Measurements from ENCODE around the gene AZIN2. TPM values are rescaled to one million over a fixed set of nuclear protein-coding genes. Genes with fewer than 3 reads are reported as not detected.

AZIN2 gene
- total RNA-seq, 1 donor from 2014 or later = 3.5 TPM

DNA sequence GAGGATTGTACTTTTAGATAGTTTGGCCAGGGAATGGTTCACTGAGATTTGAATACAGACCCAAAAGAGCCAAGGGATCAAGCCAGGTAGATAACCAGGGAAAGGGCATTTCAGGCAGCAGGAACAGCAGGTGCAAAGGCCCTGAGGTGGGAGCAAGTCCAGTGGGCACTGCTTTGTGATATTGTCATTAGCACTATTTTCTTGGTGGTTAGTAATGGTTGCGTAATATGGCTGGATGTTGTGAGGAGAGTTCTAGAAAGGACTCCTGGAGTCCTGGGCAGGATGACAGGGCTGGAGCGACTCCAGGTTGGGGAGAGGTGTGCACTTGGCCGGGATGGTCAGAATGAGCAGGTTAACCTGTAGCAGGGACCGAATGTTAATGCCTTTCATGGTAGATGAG is 4.4 kb downstream of the AZIN2 start:
- Histone ChIP-seq H3K4me3 (no peak overlapping the region), H3K27ac (no peak overlapping the region), H3K4me1 (peaks cover 0 to 11% of the 10 kb centered on the region in 2 donors), H3K36me3 (no peaks in the 10 kb centered on the region), H3K9me3 (no peaks in the 10 kb centered on the region), H3K27me3 (no peaks in the 10 kb centered on the region)
- intact Hi-C loops (cut with DNase I) = loop anchor here (10.0 kb wide), 1 partner anchor 371 kb away; no protein-coding TSS in a partner anchor
- TF ChIP-seq, protein P1, sequence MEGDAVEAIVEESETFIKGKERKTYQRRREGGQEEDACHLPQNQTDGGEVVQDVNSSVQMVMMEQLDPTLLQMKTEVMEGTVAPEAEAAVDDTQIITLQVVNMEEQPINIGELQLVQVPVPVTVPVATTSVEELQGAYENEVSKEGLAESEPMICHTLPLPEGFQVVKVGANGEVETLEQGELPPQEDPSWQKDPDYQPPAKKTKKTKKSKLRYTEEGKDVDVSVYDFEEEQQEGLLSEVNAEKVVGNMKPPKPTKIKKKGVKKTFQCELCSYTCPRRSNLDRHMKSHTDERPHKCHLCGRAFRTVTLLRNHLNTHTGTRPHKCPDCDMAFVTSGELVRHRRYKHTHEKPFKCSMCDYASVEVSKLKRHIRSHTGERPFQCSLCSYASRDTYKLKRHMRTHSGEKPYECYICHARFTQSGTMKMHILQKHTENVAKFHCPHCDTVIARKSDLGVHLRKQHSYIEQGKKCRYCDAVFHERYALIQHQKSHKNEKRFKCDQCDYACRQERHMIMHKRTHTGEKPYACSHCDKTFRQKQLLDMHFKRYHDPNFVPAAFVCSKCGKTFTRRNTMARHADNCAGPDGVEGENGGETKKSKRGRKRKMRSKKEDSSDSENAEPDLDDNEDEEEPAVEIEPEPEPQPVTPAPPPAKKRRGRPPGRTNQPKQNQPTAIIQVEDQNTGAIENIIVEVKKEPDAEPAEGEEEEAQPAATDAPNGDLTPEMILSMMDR (IDR thresholded peaks at IDR 0.05) = no peak
- DNase-seq (ENCODE audit: low spot score in 2 of 2) = no peak

DNA sequence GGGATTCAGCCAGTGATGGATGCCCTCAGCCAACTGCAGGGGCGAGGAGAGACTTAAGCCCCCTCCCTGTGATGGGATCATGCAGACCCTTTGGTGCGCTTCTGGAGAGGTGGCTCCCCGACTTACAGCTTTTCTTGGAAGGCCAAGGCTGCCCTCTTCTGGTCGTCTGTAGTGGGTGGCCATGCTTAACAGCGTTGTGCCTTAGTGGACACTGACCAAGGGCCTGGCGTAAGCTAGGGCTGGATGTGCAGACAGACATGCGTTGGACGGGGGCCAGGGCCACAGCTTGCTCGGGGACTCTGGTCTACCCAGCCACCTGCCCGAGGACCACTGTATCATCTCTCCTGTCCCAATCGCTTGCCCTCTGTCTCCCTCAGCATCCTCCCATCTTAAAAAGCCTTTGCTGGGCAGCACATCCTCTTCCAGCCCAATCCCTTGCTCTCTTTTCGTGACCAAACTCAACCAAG is 5.5 kb downstream of the AZIN2 start:
- peak; percentile 35 to 86 for DNase-seq (ENCODE audit: low spot score in 2 of 2)
- peaks cover 0 to 4% of the 10 kb centered on the region in 2 donors for H3K4me1 ChIP-seq
- no peak overlapping the region for H3K4me3 ChIP-seq
- intact Hi-C loops (cut with DNase I) = loop anchor here (10.0 kb wide), 1 partner anchor 372 kb away; no protein-coding TSS in a partner anchor
- TF ChIP-seq, protein P1 (IDR thresholded peaks at IDR 0.05) = peak; percentile 57 to 77 (median 70)
- no peaks in the 10 kb centered on the region for H3K27me3 ChIP-seq
- no peak overlapping the region for H3K27ac ChIP-seq
- no peaks in the 10 kb centered on the region for H3K9me3 ChIP-seq
- no peaks in the 10 kb centered on the region for H3K36me3 ChIP-seq

DNA sequence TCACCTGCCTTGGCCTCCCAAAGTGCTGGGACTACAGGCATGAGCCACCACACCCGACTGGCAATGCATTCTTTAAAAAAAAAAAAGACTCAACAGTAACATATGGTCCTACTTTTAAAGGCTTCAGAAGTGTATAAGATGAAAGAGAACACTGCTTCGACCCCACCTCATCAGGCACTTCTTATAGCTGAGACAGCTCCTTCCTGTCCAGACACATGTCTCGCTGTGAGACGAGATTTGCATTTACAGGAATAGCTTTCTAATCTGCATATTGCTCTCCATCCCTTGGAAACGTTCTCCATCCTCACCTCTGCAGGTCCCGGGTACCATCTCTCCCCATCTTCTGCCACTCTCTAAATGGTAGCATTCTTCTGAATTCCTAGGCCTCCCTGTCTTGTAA is 6.7 kb downstream of the AZIN2 start:
- Histone ChIP-seq H3K36me3 (no peaks in the 10 kb centered on the region), H3K27me3 (no peaks in the 10 kb centered on the region), H3K27ac (no peak overlapping the region), H3K4me1 (no peaks in the 10 kb centered on the region), H3K9me3 (no peaks in the 10 kb centered on the region), H3K4me3 (no peak overlapping the region)
- TF ChIP-seq, protein P1 (IDR thresholded peaks at IDR 0.05) = no peak
- intact Hi-C loops (cut with DNase I) = loop anchor here (10.0 kb wide), 1 partner anchor 373 kb away; no protein-coding TSS in a partner anchor
- DNase-seq (ENCODE audit: low spot score in 2 of 2) = no peak

DNA sequence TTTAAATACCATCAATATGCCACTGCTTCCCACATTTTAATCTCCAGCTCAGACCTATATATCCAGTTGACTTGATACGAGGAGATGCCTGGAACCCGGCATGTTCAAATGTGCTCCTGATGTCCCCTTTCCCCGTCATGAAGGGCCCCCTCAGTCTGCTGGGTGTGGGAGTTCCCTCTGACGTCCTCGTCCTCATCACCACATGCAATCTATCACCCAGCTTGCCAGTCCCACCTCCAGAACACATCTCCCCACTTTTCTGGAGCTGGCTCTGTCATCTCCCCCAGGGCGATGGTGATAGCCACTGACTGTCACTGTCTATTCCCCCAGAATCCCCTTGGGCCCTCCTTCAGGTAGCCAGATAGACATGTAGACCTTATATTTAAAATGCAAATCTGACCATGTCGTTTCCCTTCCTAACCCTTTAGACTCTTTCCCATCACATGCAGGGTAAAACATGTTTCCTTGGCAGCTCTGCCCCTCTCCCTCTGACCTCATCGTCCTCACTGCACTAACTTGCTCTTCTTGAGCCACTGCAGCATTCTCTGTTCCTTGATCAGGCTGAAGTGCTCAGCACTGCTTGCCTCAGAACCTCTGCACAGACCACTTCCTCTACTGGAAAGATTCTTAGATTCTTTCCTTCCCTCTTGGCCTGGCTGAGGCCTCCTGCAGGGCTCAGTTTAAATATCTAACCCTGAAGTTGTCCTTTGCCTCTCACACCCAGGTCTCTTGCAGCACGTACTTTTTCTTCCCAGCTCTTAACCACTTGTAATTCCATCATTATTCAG is 7.4 kb downstream of the AZIN2 start:
- TF ChIP-seq, protein P1 (IDR thresholded peaks at IDR 0.05) = no peak
- H3K27me3 ChIP-seq = no peaks in the 10 kb centered on the region
- intact Hi-C loops (cut with DNase I) = loop anchor here (10.0 kb wide), 1 partner anchor 374 kb away; no protein-coding TSS in a partner anchor
- no peak overlapping the region for H3K4me3 ChIP-seq
- H3K27ac ChIP-seq = no peak overlapping the region
- no peak for DNase-seq (ENCODE audit: low spot score in 2 of 2)
- no peaks in the 10 kb centered on the region for H3K4me1 ChIP-seq
- H3K9me3 ChIP-seq = no peaks in the 10 kb centered on the region
- no peaks in the 10 kb centered on the region for H3K36me3 ChIP-seq

DNA sequence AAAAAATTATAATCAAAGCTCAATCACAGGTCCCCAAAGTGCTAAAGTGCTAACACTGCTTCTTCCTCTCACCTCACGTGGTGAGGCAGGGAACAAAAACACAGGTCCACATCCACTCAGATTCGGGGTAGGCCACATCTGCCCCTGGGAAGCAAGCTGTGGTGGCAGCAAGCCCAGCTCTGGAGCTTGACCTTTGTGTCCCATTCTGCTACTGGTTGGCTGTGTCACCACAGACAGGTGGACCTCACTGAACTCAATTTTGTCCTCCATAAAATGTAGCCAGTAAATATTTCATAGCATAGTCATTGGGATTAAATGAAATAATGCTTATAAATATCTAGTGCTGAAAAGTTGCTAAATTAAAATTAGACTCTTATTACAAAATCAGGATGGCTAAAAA is 8.5 kb downstream of the AZIN2 start:
- no peaks in the 10 kb centered on the region for H3K4me1 ChIP-seq
- no peaks in the 10 kb centered on the region for H3K27me3 ChIP-seq
- H3K9me3 ChIP-seq = no peaks in the 10 kb centered on the region
- DNase-seq (ENCODE audit: low spot score in 2 of 2) = no peak
- intact Hi-C loops (cut with DNase I) = loop anchor here (10.0 kb wide), 1 partner anchor 375 kb away; no protein-coding TSS in a partner anchor
- H3K27ac ChIP-seq = no peak overlapping the region
- H3K4me3 ChIP-seq = no peak overlapping the region
- no peaks in the 10 kb centered on the region for H3K36me3 ChIP-seq
- TF ChIP-seq, protein P1 (IDR thresholded peaks at IDR 0.05) = no peak

Measured in ascending aorta (tissue), 2 donors.